ENCODE measurements around the gene SLC30A2. TPM values are rescaled to one million over a fixed set of nuclear protein-coding genes. Genes with fewer than 3 reads are reported as not detected.

Gene SLC30A2
- total RNA-seq, 2 donors from 2014 or later: 0.22 to 0.63 TPM

DNA sequence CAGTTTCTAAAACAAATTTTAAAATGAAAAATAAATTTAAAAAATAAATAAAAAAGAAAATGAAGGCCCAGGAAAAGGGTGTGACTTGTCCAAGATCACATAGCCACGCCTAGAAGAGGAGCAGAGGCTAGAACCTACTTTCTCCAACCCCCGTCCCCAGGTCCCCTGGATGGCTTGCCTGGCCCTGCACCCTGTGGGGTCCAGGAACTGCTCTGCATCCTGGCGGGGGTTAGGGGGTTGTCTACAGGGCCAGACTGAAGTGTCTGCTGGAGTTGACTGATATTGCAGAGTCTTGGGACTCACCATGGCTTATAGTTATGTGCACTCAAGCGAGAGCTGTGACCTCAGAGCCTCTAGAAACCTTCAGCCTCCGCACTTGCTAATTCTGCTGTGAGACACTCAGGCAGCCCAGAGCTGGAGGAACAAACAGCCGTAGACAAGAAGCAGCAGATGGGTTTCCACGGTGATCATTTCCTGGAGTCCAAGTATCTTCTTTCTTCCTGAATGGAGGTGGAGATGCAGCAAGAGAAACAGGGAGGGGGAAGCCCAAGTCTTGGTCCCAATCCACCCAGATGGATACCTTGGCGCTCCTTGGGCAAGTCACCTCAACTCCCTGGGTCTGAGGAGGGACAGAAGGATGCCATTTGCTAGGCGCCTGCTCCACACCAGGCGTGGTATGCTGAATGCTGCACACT is 29.5 kb downstream of the SLC30A2 start:
- Histone ChIP-seq H3K9me3 (no peaks in the 10 kb centered on the region), H3K27ac (peak overlapping the region in 1 of 2 donors; percentile 9), H3K4me3 (no peak overlapping the region), H3K36me3 (no peaks in the 10 kb centered on the region), H3K4me1 (peaks cover 0 to 37% of the 10 kb centered on the region in 2 donors), H3K27me3 (no peaks in the 10 kb centered on the region)
- TF ChIP-seq, protein P1, sequence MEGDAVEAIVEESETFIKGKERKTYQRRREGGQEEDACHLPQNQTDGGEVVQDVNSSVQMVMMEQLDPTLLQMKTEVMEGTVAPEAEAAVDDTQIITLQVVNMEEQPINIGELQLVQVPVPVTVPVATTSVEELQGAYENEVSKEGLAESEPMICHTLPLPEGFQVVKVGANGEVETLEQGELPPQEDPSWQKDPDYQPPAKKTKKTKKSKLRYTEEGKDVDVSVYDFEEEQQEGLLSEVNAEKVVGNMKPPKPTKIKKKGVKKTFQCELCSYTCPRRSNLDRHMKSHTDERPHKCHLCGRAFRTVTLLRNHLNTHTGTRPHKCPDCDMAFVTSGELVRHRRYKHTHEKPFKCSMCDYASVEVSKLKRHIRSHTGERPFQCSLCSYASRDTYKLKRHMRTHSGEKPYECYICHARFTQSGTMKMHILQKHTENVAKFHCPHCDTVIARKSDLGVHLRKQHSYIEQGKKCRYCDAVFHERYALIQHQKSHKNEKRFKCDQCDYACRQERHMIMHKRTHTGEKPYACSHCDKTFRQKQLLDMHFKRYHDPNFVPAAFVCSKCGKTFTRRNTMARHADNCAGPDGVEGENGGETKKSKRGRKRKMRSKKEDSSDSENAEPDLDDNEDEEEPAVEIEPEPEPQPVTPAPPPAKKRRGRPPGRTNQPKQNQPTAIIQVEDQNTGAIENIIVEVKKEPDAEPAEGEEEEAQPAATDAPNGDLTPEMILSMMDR (IDR thresholded peaks at IDR 0.05): no peak
- no peak for DNase-seq (ENCODE audit: low spot score)

DNA sequence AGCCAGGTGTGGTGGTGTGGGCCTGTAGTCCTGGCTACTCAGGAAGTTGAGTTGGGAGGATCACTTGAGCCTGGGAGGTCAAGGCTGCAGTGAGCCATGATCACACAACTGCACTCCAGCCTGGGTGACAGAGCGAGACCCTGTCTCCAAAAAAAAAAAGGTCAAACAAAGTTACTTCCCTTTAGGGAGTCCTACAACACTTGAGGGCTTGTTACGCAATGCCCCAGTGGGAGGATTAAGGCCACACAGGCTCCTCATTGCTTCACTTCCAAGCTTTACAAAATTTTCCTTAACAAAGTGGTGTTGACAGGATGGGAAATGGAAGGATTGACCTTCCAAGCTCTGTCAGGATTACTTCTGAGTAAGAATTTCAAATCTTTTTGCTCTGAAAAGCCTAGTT is 30.6 kb downstream of the SLC30A2 start:
- no peaks in the 10 kb centered on the region for H3K27me3 ChIP-seq
- no peaks in the 10 kb centered on the region for H3K9me3 ChIP-seq
- peaks cover 0 to 27% of the 10 kb centered on the region in 2 donors for H3K4me1 ChIP-seq
- TF ChIP-seq, protein P1 (IDR thresholded peaks at IDR 0.05): no peak
- no peak overlapping the region for H3K27ac ChIP-seq
- no peak for DNase-seq (ENCODE audit: low spot score)
- H3K36me3 ChIP-seq: no peaks in the 10 kb centered on the region
- H3K4me3 ChIP-seq: no peak overlapping the region

DNA sequence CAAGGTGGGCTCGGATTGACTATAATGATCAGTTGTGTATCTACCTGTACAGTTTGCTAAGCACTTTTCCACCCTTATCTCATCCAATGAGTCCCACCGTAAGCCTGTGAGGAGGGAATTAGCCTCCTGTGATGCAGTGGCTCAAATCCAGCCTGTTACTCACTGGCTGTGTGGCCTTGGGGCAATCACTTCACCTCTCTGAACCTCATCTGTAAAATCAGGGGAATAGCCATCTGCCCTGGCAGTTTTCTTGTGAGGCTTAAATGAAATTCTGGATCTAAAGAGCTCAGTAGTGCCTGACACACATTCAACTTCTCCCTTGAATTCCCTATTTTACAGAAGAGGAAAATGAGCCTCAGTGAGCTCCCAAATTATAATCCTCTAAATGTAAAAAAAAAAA is 31.7 kb downstream of the SLC30A2 start:
- Histone ChIP-seq H3K27ac (no peak overlapping the region), H3K9me3 (no peaks in the 10 kb centered on the region), H3K4me3 (no peak overlapping the region), H3K27me3 (no peaks in the 10 kb centered on the region), H3K36me3 (no peaks in the 10 kb centered on the region), H3K4me1 (peaks cover 0 to 17% of the 10 kb centered on the region in 2 donors)
- no peak for DNase-seq (ENCODE audit: low spot score)
- TF ChIP-seq, protein P1 (IDR thresholded peaks at IDR 0.05): no peak

DNA sequence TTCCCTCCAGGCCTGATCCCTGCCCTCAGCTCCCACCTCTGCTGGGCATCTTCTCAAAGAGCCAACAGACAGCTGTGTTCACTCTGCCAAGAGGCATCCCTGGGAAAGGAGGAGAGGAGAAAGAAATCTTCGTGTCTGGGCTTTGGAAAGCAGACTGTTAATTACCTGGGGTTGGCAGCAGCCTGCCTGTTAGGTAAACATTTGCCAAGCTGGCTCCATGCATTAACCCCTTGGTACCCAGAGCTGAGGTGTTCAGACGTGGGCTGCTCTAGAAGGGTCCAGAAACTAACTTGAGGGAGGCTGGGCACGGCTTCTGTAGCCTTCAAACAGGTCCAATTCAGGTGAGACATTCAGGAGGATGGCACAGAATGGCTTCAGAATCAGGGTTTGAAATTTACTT is 33.1 kb downstream of the SLC30A2 start:
- Histone ChIP-seq H3K9me3 (no peaks in the 10 kb centered on the region), H3K36me3 (no peaks in the 10 kb centered on the region), H3K27ac (no peak overlapping the region), H3K4me3 (no peak overlapping the region), H3K4me1 (peaks cover 0 to 16% of the 10 kb centered on the region in 2 donors), H3K27me3 (no peaks in the 10 kb centered on the region)
- DNase-seq (ENCODE audit: low spot score): no peak
- TF ChIP-seq, protein P1 (IDR thresholded peaks at IDR 0.05): no peak

DNA sequence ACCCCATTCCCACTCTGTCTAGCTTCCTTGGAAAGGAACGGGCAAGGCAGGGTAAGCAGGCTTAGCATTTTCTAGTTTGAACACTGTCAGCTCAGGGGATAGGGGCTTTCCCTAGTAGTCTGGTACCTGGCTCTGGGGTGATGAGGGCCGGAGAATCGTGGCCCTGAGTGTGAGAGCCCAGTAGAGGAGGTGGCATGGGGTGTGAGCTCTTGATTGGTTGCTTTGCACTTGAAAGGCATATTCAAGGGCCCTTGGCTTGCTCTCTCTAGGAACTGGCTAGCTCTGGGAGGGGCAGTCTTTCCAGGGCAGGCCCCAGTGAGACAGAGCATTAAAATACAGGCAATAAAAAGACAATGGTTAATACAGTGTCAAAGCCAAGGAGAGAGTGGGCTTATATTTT is 35.1 kb downstream of the SLC30A2 start:
- TF ChIP-seq, protein P1 (IDR thresholded peaks at IDR 0.05): no peak
- H3K27me3 ChIP-seq: no peaks in the 10 kb centered on the region
- H3K4me1 ChIP-seq: no peaks in the 10 kb centered on the region
- no peaks in the 10 kb centered on the region for H3K9me3 ChIP-seq
- no peaks in the 10 kb centered on the region for H3K36me3 ChIP-seq
- H3K27ac ChIP-seq: no peak overlapping the region
- DNase-seq (ENCODE audit: low spot score): no peak
- no peak overlapping the region for H3K4me3 ChIP-seq
